ENCODE results near the gene SCART1. TPM values are rescaled to one million over a fixed set of nuclear protein-coding genes. Genes with fewer than 3 reads are reported as not detected.
"Not testable (repeated sequence)": the region's sequence is repeated elsewhere in the genome, so short reads cannot be mapped to it uniquely, and the experiment has no call there.

SCART1 gene
- total RNA-seq, 1 experiment from 2014 or later: 3.7 TPM

DNA sequence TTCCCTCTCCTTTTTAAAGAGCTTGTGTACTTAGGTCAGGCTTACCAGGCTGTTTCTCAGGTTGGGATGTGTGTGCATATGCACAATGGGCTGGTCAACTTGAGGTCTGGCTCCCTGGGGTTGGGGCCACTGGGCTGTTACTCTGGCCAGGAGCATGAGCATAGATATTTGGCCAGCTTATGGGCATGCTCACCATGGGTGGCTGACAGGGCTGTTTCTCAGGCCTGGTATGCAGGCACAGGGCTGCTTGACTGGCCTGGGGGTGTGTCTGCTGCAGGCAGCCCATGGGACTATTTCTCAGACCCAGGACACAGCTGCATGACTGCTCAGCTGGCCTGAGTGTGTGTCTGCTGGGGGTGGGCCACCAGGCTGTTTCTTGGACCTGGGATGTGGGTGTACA is 34.6 kb downstream of the SCART1 start:
- RAD21 ChIA-PET (ENCODE audit: low non-redundant PET in 1 of 2, low total read pairs in 2 of 2, uncharacterized antibody in 2 of 2, unreplicated experiment in 2 of 2): no interaction called here
- Histone ChIP-seq H3K4me2 (ENCODE audit: low read length) (no peak overlapping the region), H4K20me1 (ENCODE audit: insufficient read depth) (no peaks in the 10 kb centered on the region), H3K79me2 (ENCODE audit: insufficient read depth, low read length) (no peaks in the 10 kb centered on the region), H3K36me3 (ENCODE audit: control insufficient read depth in 1 of 2, insufficient read depth in 2 of 2, low read length in 2 of 2) (no peaks in the 10 kb centered on the region), H3K9me2 (ENCODE audit: insufficient read depth) (no peaks in the 10 kb centered on the region), H3K4me3 (replicated peaks in 1 of 2; ENCODE audit: low read depth in 1 of 2, low read length in 2 of 2) (no peak overlapping the region), H2AFZ (ENCODE audit: low read depth, low read length, poor library complexity, severe bottlenecking) (no peak overlapping the region), H3K4me1 (ENCODE audit: control insufficient read depth in 1 of 2, insufficient read depth in 2 of 2, low read length in 2 of 2) (no peaks in the 10 kb centered on the region), H3K9me3 (ENCODE audit: control insufficient read depth in 1 of 2, insufficient read depth in 1 of 2, low read depth in 1 of 2, low read length in 2 of 2) (no peaks in the 10 kb centered on the region; a peak in 1 of 4 replicates), H3K27me3 (ENCODE audit: insufficient read depth, low read length) (no peaks in the 10 kb centered on the region), H3K27ac (ENCODE audit: low read depth, low read length) (no peak overlapping the region), H3K9ac (ENCODE audit: low read length) (no peak overlapping the region)
- DNase-seq (ENCODE audit: low read depth, low spot score): no peak
- CTCF ChIA-PET: no interaction called here
- BruUV-seq (replicated peaks): no TSS peak
- intact Hi-C loops (cut with micrococcal nuclease): no loop called here
- ATAC-seq: no peak
- POLR2A ChIA-PET: no interaction called here
- no peak for TF ChIP-seq ZFX (IDR thresholded peaks at IDR 0.05)
- no peak for TF ChIP-seq CBX3 (IDR thresholded peaks at IDR 0.05; ENCODE audit: low read depth)
- TF ChIP-seq EZH2phosphoT487 (IDR thresholded peaks at IDR 0.05; ENCODE audit: borderline replicate concordance): no peak
- TF ChIP-seq EGR1 (IDR thresholded peaks at IDR 0.05; ENCODE audit: low read depth): no peak
- TF ChIP-seq POLR2A (IDR thresholded peaks at IDR 0.05; ENCODE audit: borderline replicate concordance, extremely low read depth, insufficient read depth, insufficient read length): no peak
- TF ChIP-seq ELF1 (IDR thresholded peaks at IDR 0.05; ENCODE audit: borderline replicate concordance, low read depth): no peak

DNA sequence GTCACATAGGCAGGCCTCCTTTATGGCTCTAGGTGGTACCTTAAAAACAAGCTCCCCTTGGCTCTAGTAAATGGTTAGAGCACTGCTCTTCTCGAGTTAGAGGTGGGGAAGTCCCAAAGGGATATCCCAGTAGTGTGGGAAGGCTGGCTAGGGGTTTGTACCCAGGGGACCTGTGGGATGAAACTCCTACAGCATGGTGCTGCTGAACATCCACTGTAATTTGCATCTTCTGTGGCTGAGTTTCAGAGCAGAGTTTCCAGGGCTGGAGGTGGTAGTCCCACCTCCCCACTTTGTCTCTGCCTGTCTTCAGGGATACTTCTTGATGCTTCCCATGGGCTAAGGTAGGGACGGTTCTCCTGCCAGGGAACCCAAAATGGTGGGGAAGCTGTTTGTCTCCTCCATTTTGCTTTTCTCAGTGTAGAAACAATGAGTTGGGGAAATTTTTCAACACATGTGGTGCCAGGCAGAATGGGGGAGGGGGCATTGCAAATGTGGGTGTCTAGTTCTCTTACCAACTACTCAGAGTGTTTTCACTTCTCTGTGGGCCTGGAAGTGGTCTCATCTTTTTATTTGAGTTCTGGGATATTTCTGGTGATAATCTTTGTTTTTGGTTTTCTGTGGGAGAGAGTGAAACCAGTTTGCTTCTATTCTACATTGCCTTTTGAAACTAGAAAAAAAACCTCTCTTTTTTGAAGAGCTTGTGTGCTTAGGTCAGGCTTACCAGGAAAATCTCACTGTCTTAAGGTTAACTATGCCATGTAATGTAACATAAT is 36.3 kb downstream of the SCART1 start:
- H3K4me2 ChIP-seq (ENCODE audit: low read length): no peak overlapping the region
- no peak overlapping the region for H3K4me3 ChIP-seq (replicated peaks in 1 of 2; ENCODE audit: low read depth in 1 of 2, low read length in 2 of 2)
- TF ChIP-seq RAD21 (IDR thresholded peaks at IDR 0.05; ENCODE audit: low read depth) (no peak), TCF7L2 (IDR thresholded peaks at IDR 0.05; ENCODE audit: borderline replicate concordance, extremely low read depth, insufficient read depth, insufficient read length) (no peak), SRF (IDR thresholded peaks at IDR 0.05; ENCODE audit: low read depth) (no peak), ZFX (IDR thresholded peaks at IDR 0.05) (no peak)
- TF ChIP-seq, protein P1, sequence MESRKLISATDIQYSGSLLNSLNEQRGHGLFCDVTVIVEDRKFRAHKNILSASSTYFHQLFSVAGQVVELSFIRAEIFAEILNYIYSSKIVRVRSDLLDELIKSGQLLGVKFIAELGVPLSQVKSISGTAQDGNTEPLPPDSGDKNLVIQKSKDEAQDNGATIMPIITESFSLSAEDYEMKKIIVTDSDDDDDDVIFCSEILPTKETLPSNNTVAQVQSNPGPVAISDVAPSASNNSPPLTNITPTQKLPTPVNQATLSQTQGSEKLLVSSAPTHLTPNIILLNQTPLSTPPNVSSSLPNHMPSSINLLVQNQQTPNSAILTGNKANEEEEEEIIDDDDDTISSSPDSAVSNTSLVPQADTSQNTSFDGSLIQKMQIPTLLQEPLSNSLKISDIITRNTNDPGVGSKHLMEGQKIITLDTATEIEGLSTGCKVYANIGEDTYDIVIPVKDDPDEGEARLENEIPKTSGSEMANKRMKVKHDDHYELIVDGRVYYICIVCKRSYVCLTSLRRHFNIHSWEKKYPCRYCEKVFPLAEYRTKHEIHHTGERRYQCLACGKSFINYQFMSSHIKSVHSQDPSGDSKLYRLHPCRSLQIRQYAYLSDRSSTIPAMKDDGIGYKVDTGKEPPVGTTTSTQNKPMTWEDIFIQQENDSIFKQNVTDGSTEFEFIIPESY (IDR thresholded peaks at IDR 0.05; ENCODE audit: extremely low read depth, insufficient replicate concordance, low read length): no peak
- no peaks in the 10 kb centered on the region; a peak in 1 of 4 replicates for H3K9me3 ChIP-seq (ENCODE audit: control insufficient read depth in 1 of 2, insufficient read depth in 1 of 2, low read depth in 1 of 2, low read length in 2 of 2)
- no peaks in the 10 kb centered on the region for H3K4me1 ChIP-seq (ENCODE audit: control insufficient read depth in 1 of 2, insufficient read depth in 2 of 2, low read length in 2 of 2)
- DNase-seq (ENCODE audit: low read depth, low spot score): no peak
- ChIA-PET CTCF (no interaction called here), RAD21 (ENCODE audit: low non-redundant PET in 1 of 2, low total read pairs in 2 of 2, uncharacterized antibody in 2 of 2, unreplicated experiment in 2 of 2) (no interaction called here), POLR2A (no interaction called here)
- H2AFZ ChIP-seq (ENCODE audit: low read depth, low read length, poor library complexity, severe bottlenecking): no peak overlapping the region
- H3K27me3 ChIP-seq (ENCODE audit: insufficient read depth, low read length): no peaks in the 10 kb centered on the region
- no peaks in the 10 kb centered on the region for H3K79me2 ChIP-seq (ENCODE audit: insufficient read depth, low read length)
- H3K9me2 ChIP-seq (ENCODE audit: insufficient read depth): no peaks in the 10 kb centered on the region
- no peak overlapping the region for H3K27ac ChIP-seq (ENCODE audit: low read depth, low read length)
- BruUV-seq (replicated peaks): no TSS peak
- H3K36me3 ChIP-seq (ENCODE audit: control insufficient read depth in 1 of 2, insufficient read depth in 2 of 2, low read length in 2 of 2): no peaks in the 10 kb centered on the region
- intact Hi-C loops (cut with micrococcal nuclease): no loop called here
- no peak for ATAC-seq
- no peak overlapping the region for H3K9ac ChIP-seq (ENCODE audit: low read length)
- no peaks in the 10 kb centered on the region for H4K20me1 ChIP-seq (ENCODE audit: insufficient read depth)

DNA sequence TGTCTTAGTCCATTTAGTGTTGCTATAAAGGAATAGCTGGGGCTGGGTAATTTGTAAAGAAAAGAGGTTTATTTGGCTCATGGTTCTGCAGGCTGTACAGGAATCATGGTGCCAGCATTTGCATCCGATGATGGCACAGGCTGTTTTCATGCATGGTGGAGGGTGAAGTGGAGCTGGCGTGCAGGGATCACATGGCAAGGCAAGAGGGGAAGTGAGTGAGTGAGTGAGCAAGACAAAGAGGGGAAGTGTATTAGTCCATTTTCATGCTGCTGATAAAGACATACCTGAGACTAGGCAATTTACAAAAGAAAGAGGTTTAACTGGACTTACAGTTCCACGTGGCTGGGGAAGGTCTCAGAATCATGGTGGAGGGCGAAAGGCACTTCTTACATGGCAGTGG is 39.8 kb downstream of the SCART1 start:
- H3K79me2 ChIP-seq (ENCODE audit: insufficient read depth, low read length); H3K4me1 ChIP-seq (ENCODE audit: control insufficient read depth in 1 of 2, insufficient read depth in 2 of 2, low read length in 2 of 2); H3K9ac ChIP-seq (ENCODE audit: low read length); H3K27me3 ChIP-seq (ENCODE audit: insufficient read depth, low read length); DNase-seq (ENCODE audit: low read depth, low spot score); H3K4me3 ChIP-seq (replicated peaks in 1 of 2; ENCODE audit: low read depth in 1 of 2, low read length in 2 of 2); intact Hi-C loops (cut with micrococcal nuclease); H2AFZ ChIP-seq (ENCODE audit: low read depth, low read length, poor library complexity, severe bottlenecking); CTCF ChIA-PET; H3K4me2 ChIP-seq (ENCODE audit: low read length); H4K20me1 ChIP-seq (ENCODE audit: insufficient read depth); H3K9me3 ChIP-seq (ENCODE audit: control insufficient read depth in 1 of 2, insufficient read depth in 1 of 2, low read depth in 1 of 2, low read length in 2 of 2); ATAC-seq; POLR2A ChIA-PET; H3K9me2 ChIP-seq (ENCODE audit: insufficient read depth); H3K36me3 ChIP-seq (ENCODE audit: control insufficient read depth in 1 of 2, insufficient read depth in 2 of 2, low read length in 2 of 2); H3K27ac ChIP-seq (ENCODE audit: low read depth, low read length); RAD21 ChIA-PET (ENCODE audit: low non-redundant PET in 1 of 2, low total read pairs in 2 of 2, uncharacterized antibody in 2 of 2, unreplicated experiment in 2 of 2); BruUV-seq (replicated peaks): not testable (repeated sequence)

Measured in HCT116 (cell line).